T-helper 9 cell (primary cell): ENCODE measurements around the gene GGA2.
"Not testable (repeated sequence)": the region's sequence is repeated elsewhere in the genome, so short reads cannot be mapped to it uniquely, and the experiment has no call there.

Experiments used
- DNase-seq: peaks from one replicate; pipeline ENCODE4 v3.0.0-alpha.2; 2020

Gene GGA2

GRCh38 chr16:23466162-23466885 lies 44.0 kb downstream of the GGA2 start:
- DNase-seq: no peak

GRCh38 chr16:23465179-23465578 lies 45.1 kb downstream of the GGA2 start:
- DNase-seq: no peak

- DNase-seq: no peak
Observed at GRCh38 chr16:23464196-23464595, 46.1 kb downstream of the GGA2 start.

GRCh38 chr16:23462994-23463393 lies 47.3 kb downstream of the GGA2 start:
- DNase-seq: not testable (repeated sequence)

GRCh38 chr16:23453338-23454052 lies 56.8 kb downstream of the GGA2 start:
- no peak for DNase-seq

GRCh38 chr16:23452572-23453337 lies 57.5 kb downstream of the GGA2 start, which contains the start of gene COG7:
Gene COG7, minus strand, starts transcription at chr16:23453189. Its CDS starts 195 bp downstream, at chr16:23452994.
- peak; percentile 74 for DNase-seq

GRCh38 chr16:23452221-23452571 lies 58.1 kb downstream of the GGA2 start:
- DNase-seq: no peak

GRCh38 chr16:23448392-23448791 lies 61.9 kb downstream of the GGA2 start:
- DNase-seq: no peak

GRCh38 chr16:23437542-23437941 lies 72.8 kb downstream of the GGA2 start:
- DNase-seq: not testable (repeated sequence)

- no peak for DNase-seq
Observed at GRCh38 chr16:23436951-23437350, 73.3 kb downstream of the GGA2 start.

GRCh38 chr16:23435500-23435899 lies 74.8 kb downstream of the GGA2 start:
- peak; percentile 56 for DNase-seq

- no peak for DNase-seq
Observed at GRCh38 chr16:23434380-23434779, 75.9 kb downstream of the GGA2 start.

GRCh38 chr16:23433261-23433920 lies 76.9 kb downstream of the GGA2 start:
- DNase-seq: no peak

- no peak for DNase-seq
Observed at GRCh38 chr16:23432176-23433128, 77.8 kb downstream of the GGA2 start.

- no peak for DNase-seq
Observed at GRCh38 chr16:23428351-23428750, 81.9 kb downstream of the GGA2 start.

- DNase-seq: no peak
Observed at GRCh38 chr16:23424292-23424958, 85.9 kb downstream of the GGA2 start.

- DNase-seq: no peak
Observed at GRCh38 chr16:23423496-23424049, 86.7 kb downstream of the GGA2 start.

GRCh38 chr16:23420011-23420410 lies 90.3 kb downstream of the GGA2 start:
- no peak for DNase-seq

GRCh38 chr16:23416816-23417215 lies 93.5 kb downstream of the GGA2 start:
- no peak for DNase-seq

- no peak for DNase-seq
Observed at GRCh38 chr16:23414731-23415130, 95.6 kb downstream of the GGA2 start.
